ENCODE measurements around the gene TRIM44. TPM values are rescaled to one million over a fixed set of nuclear protein-coding genes. Genes with fewer than 3 reads are reported as not detected.
A peak's percentile ranks its signal among the peaks of the same experiment; 100 is the strongest.

Gene TRIM44
- total and polyA plus RNA-seq, 10 of the 15 experiments (the other 5 are each of a cell fraction or from before 2014, with no cell fraction given), result 6.7 to 93.0 (median 27.6) TPM

DNA sequence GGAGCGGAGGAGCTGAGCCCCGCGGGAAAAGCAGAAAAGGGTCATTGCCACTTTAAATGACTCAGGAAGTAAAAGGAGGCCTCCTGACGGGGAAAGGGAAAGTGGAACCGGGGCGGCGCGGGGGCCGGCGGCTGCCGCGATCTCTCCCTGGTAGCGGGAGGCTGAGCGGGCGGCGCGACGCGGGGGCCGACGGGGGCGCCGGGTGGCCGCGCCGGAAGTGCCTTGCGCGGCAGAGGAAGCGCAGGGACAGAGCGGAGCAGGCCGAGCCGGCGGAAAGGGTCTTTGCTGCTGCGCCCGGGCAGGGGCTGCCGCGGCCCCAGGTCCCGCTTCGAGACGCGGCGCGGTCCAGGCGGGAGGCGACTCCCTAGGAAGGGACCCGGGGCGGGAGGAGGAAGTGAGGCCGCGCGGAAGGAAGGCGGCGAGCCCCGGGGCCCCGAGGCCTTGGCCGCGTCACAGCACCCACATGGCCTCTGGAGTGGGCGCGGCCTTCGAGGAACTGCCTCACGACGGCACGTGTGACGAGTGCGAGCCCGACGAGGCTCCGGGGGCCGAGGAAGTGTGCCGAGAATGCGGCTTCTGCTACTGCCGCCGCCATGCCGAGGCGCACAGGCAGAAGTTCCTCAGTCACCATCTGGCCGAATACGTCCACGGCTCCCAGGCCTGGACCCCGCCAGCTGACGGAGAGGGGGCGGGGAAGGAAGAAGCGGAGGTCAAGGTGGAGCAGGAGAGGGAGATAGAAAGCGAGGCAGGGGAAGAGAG, at the start of gene TRIM44 (continued):
- TF ChIP-seq SMARCA5 (IDR thresholded peaks at IDR 0.05) (0 out of 2 replicates have a peak, but pooled peaks have one; percentile 50), BHLHE40 (IDR thresholded peaks at IDR 0.05; ENCODE audit: borderline replicate concordance in 1 of 2, low read depth in 2 of 2, low read length in 1 of 2) (peak; percentile 95 to 98), BACH1 (IDR thresholded peaks at IDR 0.05; ENCODE audit: borderline replicate concordance) (peak; percentile 55), ELK1 (IDR thresholded peaks at IDR 0.05; ENCODE audit: low read depth, low read length) (peak; percentile 59; the same call in 1 of the 2 replicates), POLR2AphosphoS2 (IDR thresholded peaks at IDR 0.05; ENCODE audit: low read depth, low read length) (no peak), TBL1XR1 (IDR thresholded peaks at IDR 0.05; ENCODE audit: low read depth, low read length) (peak; percentile 42; the same call in 1 of the 2 replicates), ESRRA (IDR thresholded peaks at IDR 0.05; ENCODE audit: low read length) (no peak), SREBF1 (IDR thresholded peaks at IDR 0.05; ENCODE audit: low read length) (no peak)

- ChIA-PET POLR2A (no interaction called here), SMC1A (ENCODE audit: uncharacterized antibody, unreplicated experiment) (interaction anchor here (0.8 to 3.1 kb wide), 13 partner anchors 8 to 651 kb away, joined by 3 to 18 read pairs (median 3); no protein-coding TSS in a partner anchor), RAD21 (ENCODE audit: unreplicated experiment) (interaction anchor here (0.6 to 5.0 kb wide), 4 partner anchors 207 to 651 kb away, joined by 3 to 41 read pairs (median 4); no protein-coding TSS in a partner anchor), CTCF (interaction anchor here (0.5 to 3.6 kb wide), 25 partner anchors 9 to 878 kb away, joined by 3 to 39 read pairs (median 4); no protein-coding TSS in a partner anchor)
- Histone ChIP-seq H3K9me3 (replicated peaks; ENCODE audit: control insufficient read depth, insufficient read depth, low read length) (no peaks in the 10 kb centered on the region), H4K20me1 (ENCODE audit: control insufficient read depth, insufficient read depth) (no peaks in the 10 kb centered on the region), H3K79me2 (ENCODE audit: control insufficient read depth, insufficient read depth, low read length) (peaks cover 6% of the 10 kb centered on the region; the same call in 1 of the 2 replicates), H2AFZ (ENCODE audit: control insufficient read depth, low read depth, low read length) (no peak overlapping the region), H3K4me2 (ENCODE audit: control insufficient read depth, insufficient read depth) (no peak overlapping the region), H3K36me3 (ENCODE audit: control insufficient read depth in 2 of 2, insufficient read depth in 2 of 2, low read length in 1 of 2) (no peaks in the 10 kb centered on the region), H3K27me3 (replicated peaks in 1 of 2; ENCODE audit: control insufficient read depth in 2 of 2, insufficient read depth in 2 of 2, low read length in 1 of 2) (no peaks in the 10 kb centered on the region; a peak in 2 of 4 replicates), H3K4me1 (ENCODE audit: control insufficient read depth, insufficient read depth, low read length) (peaks cover 7% of the 10 kb centered on the region; the same call in 1 of the 2 replicates), H3K9ac (ENCODE audit: control insufficient read depth, insufficient read depth, low read length) (no peak overlapping the region), H3K27ac (ENCODE audit: control insufficient read depth, insufficient read depth) (no peak overlapping the region), H3K4me3 (no peak overlapping the region)
- intact Hi-C loops (cut with micrococcal nuclease; ENCODE audit: unreplicated experiment), result loop anchor here (5.0 to 10.0 kb wide), 5 partner anchors 300 to 537 kb away; partner anchors contain the start of gene LDLRAD3
- WGBS (ENCODE audit: insufficient coverage, insufficient replicate concordance, low lambda C conversion rate, missing lambda C conversion rate), result 54% methylated on average over 1 of the region's 1 CpG
- BruUV-seq (replicated peaks), result no TSS peak
- DNase-seq (ENCODE audit: low read depth, low spot score) (no peak), FAIRE-seq (no peak), ATAC-seq (no peak)
- in situ Hi-C loops (cut with MboI), result loop anchor here (5.0 kb wide), 2 partner anchors 522 to 652 kb away; no protein-coding TSS in a partner anchor
- TF ChIP-seq SPI1 (IDR thresholded peaks at IDR 0.05; ENCODE audit: borderline replicate concordance, insufficient read depth, low read depth, low read length) (no peak), CREB1 (IDR thresholded peaks at IDR 0.05; ENCODE audit: low read depth) (no peak), SREBF1 (IDR thresholded peaks at IDR 0.05; ENCODE audit: low read length) (no peak), SKIL (IDR thresholded peaks at IDR 0.05; ENCODE audit: low read depth, poor library complexity, severe bottlenecking) (no peak), E2F8 (IDR thresholded peaks at IDR 0.05; ENCODE audit: low read depth, partially characterized antibody) (no peak)
- TF ChIP-seq, protein P1, sequence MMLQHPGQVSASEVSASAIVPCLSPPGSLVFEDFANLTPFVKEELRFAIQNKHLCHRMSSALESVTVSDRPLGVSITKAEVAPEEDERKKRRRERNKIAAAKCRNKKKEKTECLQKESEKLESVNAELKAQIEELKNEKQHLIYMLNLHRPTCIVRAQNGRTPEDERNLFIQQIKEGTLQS (IDR thresholded peaks at IDR 0.05; ENCODE audit: borderline replicate concordance, extremely low read depth, low read depth, low read length), result no peak
Observed at GRCh38 chr11:35614939-35615569, 47.5 kb upstream of the TRIM44 start.
